Measurements from ENCODE around the gene AP1M2.
"Not testable (repeated sequence)": the region's sequence is repeated elsewhere in the genome, so short reads cannot be mapped to it uniquely, and the experiment has no call there.

Gene AP1M2

DNA sequence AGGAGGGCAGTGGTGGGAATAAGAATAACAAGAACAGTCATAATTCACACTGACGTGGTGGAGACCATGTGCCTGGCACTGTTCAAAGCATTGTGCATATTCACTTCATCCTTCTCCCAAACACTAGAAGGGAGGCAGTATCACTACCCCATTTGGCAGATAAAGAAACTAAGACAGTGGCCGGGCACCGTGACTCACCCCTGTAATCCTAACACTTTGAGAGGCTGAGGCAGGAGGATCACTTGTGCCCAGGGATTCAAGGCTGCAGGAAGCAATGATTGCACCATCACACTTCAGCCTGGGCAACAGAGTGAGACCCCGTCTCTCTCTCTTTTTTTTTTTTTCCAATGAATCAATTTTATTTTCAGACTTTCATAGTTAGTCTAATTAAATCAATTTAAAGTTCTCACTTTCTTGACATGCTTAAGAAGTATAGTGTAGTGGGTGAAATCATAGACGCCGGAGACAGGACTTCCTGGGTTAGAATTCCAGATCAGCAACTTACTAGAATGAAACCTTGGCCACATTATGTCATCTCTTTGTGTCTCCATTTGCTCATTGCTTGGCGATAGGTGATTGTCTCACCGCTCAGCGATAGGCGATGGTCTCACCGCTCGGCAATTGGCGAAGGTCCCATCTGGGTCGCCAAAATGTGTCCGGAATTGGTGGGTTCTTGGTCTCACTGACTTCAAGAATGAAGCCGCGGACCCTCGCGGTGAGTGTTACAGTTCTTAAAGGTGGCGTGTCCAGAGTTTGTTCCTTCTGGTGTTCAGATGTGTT lies 48.7 kb downstream of the AP1M2 start:
- no peak for DNase-seq (ENCODE audit: low spot score)

DNA sequence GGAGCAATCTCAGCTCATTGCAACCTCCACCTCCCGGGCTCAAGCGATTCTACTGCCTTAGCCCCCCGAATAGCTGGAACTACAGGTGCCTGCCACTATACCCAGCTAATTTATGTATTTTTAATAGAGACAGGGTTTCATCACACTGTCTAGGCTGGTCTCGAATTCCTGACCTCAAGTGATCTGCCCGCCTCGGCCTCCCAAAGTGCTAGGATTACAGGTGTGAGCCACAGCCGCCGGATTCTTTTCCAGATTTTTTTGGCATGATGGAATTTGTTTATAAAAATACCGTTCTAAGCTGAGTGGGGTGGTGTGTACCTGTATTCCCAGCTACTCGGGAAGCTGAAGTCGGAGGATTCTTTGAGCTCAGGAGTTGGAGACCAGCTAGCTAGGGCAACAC lies 49.4 kb downstream of the AP1M2 start:
- DNase-seq (ENCODE audit: low spot score), result no peak

DNA sequence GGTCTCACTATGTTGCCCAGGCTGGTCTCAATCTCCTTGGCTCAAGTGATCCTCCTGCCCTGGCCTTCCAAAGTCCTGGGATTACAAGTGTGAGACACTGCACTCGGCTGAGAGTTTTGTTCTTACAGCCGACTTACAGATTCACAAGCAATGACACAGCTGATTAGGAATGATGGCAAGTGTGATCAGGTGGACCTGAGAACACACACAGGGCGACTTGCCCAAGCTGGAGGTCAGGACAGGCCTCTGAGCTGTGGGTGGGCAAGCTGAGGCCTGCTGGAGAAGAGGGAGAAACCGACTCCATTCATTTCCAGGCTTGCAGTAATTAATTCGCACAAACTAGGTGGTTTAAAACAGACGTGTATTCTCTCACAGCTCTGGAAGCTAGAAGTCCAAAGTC lies 51.5 kb downstream of the AP1M2 start:
- no peak for DNase-seq (ENCODE audit: low spot score)

DNA sequence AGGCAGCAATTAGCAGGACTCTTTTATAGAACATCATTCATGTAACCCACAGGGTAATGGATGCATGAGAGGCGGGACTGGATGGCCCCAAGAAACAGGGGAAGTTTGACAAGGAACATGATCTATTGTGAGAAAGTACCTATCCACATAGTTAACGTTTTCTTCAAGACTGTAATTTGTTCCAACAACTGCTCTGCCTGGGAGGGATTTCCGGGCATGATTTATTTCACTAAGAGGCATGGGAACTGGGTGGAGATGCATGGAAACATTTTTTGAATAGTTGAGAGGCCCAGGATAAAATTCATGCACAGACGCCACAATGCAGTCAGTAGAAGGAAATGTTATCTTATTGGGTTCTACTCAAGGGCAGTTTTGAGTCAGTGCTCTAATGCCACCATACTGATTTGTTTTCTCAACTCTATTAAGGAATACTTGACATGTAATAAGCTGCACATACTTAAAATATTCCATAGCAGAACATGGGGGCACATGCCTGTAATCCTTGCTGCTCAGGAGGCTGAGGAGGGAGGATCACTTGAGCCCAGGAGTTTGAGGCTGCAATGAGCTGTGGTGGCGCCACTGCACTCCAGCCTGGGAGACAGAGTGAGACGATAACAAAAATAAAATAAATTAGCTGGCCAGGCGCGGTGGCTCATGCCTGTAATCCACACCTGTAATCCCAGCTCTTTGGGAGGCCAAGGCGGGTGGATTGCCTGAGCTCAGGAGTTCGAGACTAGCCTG lies 53.3 kb downstream of the AP1M2 start:
- DNase-seq (ENCODE audit: low spot score), result no peak

DNA sequence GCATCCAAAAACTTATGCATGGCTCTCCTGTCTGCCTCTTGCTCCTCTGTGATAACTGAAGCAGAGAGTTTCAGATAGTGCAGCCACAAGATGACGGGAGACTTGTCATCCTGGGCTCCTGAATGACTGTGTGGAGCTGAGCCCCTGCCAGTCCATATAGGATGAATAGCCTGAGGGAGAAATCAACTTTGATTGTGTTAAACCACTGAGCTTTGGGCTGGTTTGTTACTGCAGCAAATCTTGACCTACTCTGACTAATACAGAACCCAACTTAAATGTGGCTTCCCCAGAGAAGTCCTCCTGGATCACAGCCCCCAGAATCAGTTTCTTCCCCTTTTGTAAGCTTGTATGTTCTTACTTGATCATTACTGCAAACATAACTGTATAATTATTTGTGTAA lies 54.7 kb downstream of the AP1M2 start:
- DNase-seq (ENCODE audit: low spot score), result no peak

DNA sequence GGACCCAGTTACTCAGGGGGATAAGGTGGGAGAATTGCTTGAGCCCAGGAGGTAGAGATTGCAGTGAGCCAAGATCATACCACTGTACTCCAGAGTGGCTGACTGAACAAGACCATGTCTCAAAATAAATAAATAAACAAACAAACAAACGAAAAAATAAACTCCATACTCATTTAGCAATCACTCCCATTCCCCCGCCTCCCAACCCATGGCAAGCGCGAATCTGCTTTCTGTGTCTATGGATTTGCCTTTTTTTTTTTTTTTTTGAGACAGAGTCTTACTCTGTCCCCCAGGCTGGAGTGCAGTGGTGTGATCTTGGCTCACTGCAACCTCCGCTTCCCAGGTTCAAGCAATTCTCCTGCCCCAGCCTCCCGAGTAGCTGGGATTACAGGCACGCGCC lies 60.2 kb downstream of the AP1M2 start:
- not testable (repeated sequence) for DNase-seq (ENCODE audit: low spot score)

DNA sequence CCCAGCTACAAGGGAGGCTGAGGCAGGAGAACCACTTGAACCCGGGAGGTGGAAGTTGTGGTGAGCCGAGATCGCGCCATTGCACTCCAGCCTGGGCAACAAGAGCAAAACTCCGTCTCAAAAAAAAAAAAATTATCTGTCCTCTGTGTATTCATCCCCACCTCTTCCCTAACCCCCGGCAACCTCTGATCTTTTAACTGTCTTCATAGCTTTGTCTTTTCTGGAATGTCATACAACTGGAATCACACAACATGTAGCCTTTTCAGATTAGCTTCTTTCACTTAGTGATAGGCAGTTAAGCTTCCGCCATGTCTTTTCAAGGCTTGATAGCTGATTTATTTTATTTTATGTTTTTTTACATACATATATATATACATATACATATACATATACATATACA lies 61.5 kb downstream of the AP1M2 start:
- DNase-seq (ENCODE audit: low spot score), result no peak

DNA sequence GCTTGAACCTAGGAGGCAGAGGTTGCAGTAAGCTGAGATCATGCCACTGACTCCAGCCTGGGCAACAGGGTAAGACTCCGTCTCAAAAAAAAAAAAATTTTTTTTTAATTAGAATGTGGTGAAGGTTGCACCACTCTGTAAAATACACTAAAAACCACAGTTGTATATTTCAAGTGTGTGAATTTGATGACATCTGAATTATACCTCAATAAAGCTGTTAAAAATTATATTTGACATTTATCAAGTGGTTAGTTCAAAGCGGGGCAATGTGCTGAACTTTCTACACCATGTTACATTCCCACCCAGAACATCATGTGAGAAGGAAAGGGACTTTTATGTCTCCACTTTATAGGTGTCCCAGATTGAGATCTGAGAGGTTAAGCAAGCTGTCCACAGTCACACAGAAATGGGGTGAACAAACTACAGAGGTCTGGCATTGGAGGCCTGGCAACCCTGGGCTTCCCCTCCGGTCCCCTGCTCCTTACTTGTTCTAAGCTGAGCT lies 63.9 kb downstream of the AP1M2 start:
- DNase-seq (ENCODE audit: low spot score), result no peak

Data from pons (tissue), 1 donor.